Hepatocyte (in vitro differentiated cells): ENCODE data around the gene LDB2. TPM values are rescaled to one million over a fixed set of nuclear protein-coding genes. Genes with fewer than 3 reads are reported as not detected.

ENCODE experiments used
- DNase-seq: peaks from one replicate; pipeline ENCODE4 v3.0.0-alpha.2; 2016; ENCODE audit warnings: low spot score
- H2AFZ ChIP-seq: fragments of 200-600 bp; sonication (generic); 2 replicates; pipeline ENCODE4 v1.6.0; 2016; ENCODE audit warnings: antibody characterized with exemption, mild to moderate bottlenecking
- H3K27ac ChIP-seq: fragments of 200-600 bp; sonication (generic); 2 replicates; pipeline ENCODE4 v1.5.1; 2016; ENCODE audit warnings: mild to moderate bottlenecking
- H3K27me3 ChIP-seq: fragments of 200-600 bp; sonication (generic); 2 replicates; pipeline ENCODE4 v1.6.1; 2016
- H3K36me3 ChIP-seq: fragments of 200-600 bp; sonication (generic); replicated peaks from 2 replicates; pipeline ENCODE4 v1.5.1; 2016; ENCODE audit warnings: low read depth; ENCODE audit not compliant: insufficient read depth
- H3K4me1 ChIP-seq: fragments of 200-600 bp; sonication (generic); 2 replicates; pipeline ENCODE4 v1.5.1; 2016; ENCODE audit warnings: mild to moderate bottlenecking, moderate library complexity; ENCODE audit not compliant: insufficient read depth
- H3K4me2 ChIP-seq: fragments of 200-600 bp; sonication (generic); 2 replicates; pipeline ENCODE4 v1.6.0; 2016
- H3K4me3 ChIP-seq: fragments of 200-600 bp; sonication (generic); 2 replicates; pipeline ENCODE4 v1.5.1; 2016; ENCODE audit warnings: mild to moderate bottlenecking
- H3K79me2 ChIP-seq: fragments of 200-600 bp; sonication (generic); 2 replicates; pipeline ENCODE4 v1.6.0; 2017; ENCODE audit warnings: mild to moderate bottlenecking
- H3K9me2 ChIP-seq: fragments of 200-600 bp; sonication (generic); replicated peaks from 2 replicates; pipeline ENCODE4 v1.6.0; 2017; ENCODE audit warnings: mild to moderate bottlenecking; ENCODE audit not compliant: insufficient read depth
- H3K9me3 ChIP-seq: fragments of 200-600 bp; sonication (generic); 2 replicates; pipeline ENCODE4 v1.5.1; 2016; ENCODE audit warnings: low read depth, mild to moderate bottlenecking
- H4K20me1 ChIP-seq: fragments of 200-600 bp; sonication (generic); 2 replicates; pipeline ENCODE4 v1.6.0; 2016; ENCODE audit warnings: mild to moderate bottlenecking; ENCODE audit not compliant: insufficient read depth, poor library complexity, severe bottlenecking
- CTCF ChIP-seq: fragments of 200-600 bp; sonication (generic); IDR thresholded peaks from 2 replicates; pipeline ENCODE4 v1.5.1; 2016; ENCODE audit warnings: antibody characterized with exemption, mild to moderate bottlenecking; ENCODE audit not compliant: poor library complexity
- EZH2 ChIP-seq: fragments of 200-600 bp; sonication (generic); IDR thresholded peaks from 2 replicates; pipeline ENCODE4 v1.6.1; 2016; ENCODE audit warnings: antibody characterized with exemption, mild to moderate bottlenecking, borderline replicate concordance
- EZH2phosphoT487 ChIP-seq: fragments of 200-600 bp; sonication (generic); IDR thresholded peaks from one replicate; pipeline ENCODE4 v1.6.1; 2018; ENCODE audit warnings: antibody characterized with exemption, mild to moderate bottlenecking, low read depth, moderate library complexity; ENCODE audit not compliant: unreplicated experiment, severe bottlenecking
- WGBS: methylation state at CpG from one replicate; pipeline ENCODE4 v1.1.6; 2016; ENCODE audit warnings: low lambda C conversion rate; ENCODE audit errors: missing lambda C conversion rate; 5-methylcytosine and 5-hydroxymethylcytosine counted together
- polyA plus RNA-seq: library from polyadenylated mRNA; unstranded; fragments of >200 nt; fragmentation: Nextera tagmentation; extraction: Ambion mirVana; gene quantifications from 2 replicates; pipeline ENCODE4 v1.2.1, GENCODE V29; 2016
- total RNA-seq: library from RNA; depleted of rRNA; stranded (reverse); fragments of >200 nt; gene quantifications from 2 replicates; pipeline ENCODE4 v1.2.3, GENCODE V29; 2014

Gene LDB2
- total and polyA plus RNA-seq, 2 experiments from 2014 or later: 8.7 to 20.3 TPM

GRCh38 chr4:16738558-16738957 lies 159.9 kb downstream of the LDB2 start:
- Histone ChIP-seq H3K4me1 (no peaks in the 10 kb centered on the region), H3K9me2 (no peaks in the 10 kb centered on the region), H3K79me2 (no peaks in the 10 kb centered on the region), H4K20me1 (no peaks in the 10 kb centered on the region), H3K9me3 (no peaks in the 10 kb centered on the region), H3K4me2 (no peak overlapping the region), H3K27ac (no peak overlapping the region), H3K4me3 (no peak overlapping the region), H2AFZ (no peak overlapping the region), H3K27me3 (no peaks in the 10 kb centered on the region), H3K36me3 (no peaks in the 10 kb centered on the region)
- WGBS: 94% methylated on average over 1 of the region's 1 CpG
- no peak for DNase-seq
- TF ChIP-seq CTCF (no peak), EZH2 (no peak), EZH2phosphoT487 (no peak)

- Histone ChIP-seq H3K27me3 (no peaks in the 10 kb centered on the region), H2AFZ (no peak overlapping the region), H4K20me1 (no peaks in the 10 kb centered on the region), H3K79me2 (no peaks in the 10 kb centered on the region), H3K9me3 (no peaks in the 10 kb centered on the region), H3K4me3 (no peak overlapping the region), H3K36me3 (no peaks in the 10 kb centered on the region), H3K4me2 (no peak overlapping the region), H3K27ac (no peak overlapping the region), H3K4me1 (no peaks in the 10 kb centered on the region), H3K9me2 (no peaks in the 10 kb centered on the region)
- WGBS: 89% methylated on average over 4 of the region's 4 CpGs
- no peak for DNase-seq
- TF ChIP-seq CTCF (no peak), EZH2 (no peak), EZH2phosphoT487 (no peak)
Observed at GRCh38 chr4:16733509-16733908, 164.9 kb downstream of the LDB2 start.

DNA sequence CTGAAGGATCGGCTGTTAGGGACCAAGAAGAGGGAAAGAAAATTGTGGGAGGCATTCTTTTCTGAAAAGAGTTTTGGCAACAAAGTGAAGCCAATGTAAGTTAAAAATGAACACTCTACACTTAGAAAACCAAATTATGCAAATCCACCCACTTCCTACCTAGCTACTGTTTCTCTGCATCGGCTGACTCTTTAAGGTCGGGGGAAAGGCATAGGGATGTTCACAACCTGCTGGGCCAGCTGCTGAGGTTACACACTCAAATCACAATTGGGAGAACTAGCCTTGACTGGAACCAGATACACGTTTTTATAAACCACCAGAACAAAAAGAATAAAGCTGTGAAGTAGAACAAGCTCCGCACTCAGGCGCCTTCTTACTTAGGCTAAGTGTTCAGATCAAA lies 165.7 kb downstream of the LDB2 start:
- H3K36me3 ChIP-seq: no peaks in the 10 kb centered on the region
- H3K79me2 ChIP-seq: no peaks in the 10 kb centered on the region
- H3K27ac ChIP-seq: no peak overlapping the region
- WGBS: 89% methylated on average over 6 of the region's 6 CpGs
- H3K9me2 ChIP-seq: no peaks in the 10 kb centered on the region
- H3K27me3 ChIP-seq: no peaks in the 10 kb centered on the region
- no peaks in the 10 kb centered on the region for H3K4me1 ChIP-seq
- H3K4me2 ChIP-seq: no peak overlapping the region
- no peaks in the 10 kb centered on the region for H4K20me1 ChIP-seq
- no peak overlapping the region for H2AFZ ChIP-seq
- TF ChIP-seq CTCF: no peak
- TF ChIP-seq EZH2: no peak
- no peak for TF ChIP-seq EZH2phosphoT487
- H3K4me3 ChIP-seq: no peak overlapping the region
- H3K9me3 ChIP-seq: no peaks in the 10 kb centered on the region
- DNase-seq: no peak

DNA sequence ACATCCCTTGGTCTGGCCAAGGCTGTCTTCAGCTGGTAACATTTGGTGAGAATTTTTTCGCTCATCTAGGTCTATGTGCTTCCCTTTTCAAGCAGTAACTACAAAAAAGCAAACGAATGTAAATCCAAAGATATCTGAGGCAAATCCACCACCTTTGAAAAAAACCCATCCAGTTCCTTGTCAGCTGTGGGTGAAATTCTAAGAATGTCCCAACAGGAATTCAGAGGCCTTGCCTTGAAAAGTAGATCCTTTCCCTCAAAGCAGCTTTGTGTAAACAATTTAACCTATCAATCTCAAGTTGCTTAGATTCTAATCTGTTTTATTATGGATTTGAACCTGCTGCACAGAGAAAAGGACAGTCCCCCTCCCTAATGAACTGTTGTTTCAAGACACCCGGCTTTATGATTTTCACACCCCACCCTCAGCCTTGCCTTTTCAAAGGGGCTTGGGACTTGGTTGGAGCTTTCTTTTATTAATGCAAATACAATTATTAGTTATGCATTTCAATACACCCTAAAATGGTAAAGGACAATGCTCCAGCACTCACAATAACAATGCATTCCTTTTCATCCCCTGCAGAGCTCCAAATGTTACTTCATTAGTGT lies 166.6 kb downstream of the LDB2 start:
- DNase-seq: no peak
- Histone ChIP-seq H3K4me3 (no peak overlapping the region), H2AFZ (no peak overlapping the region), H4K20me1 (no peaks in the 10 kb centered on the region), H3K36me3 (no peaks in the 10 kb centered on the region), H3K4me1 (no peaks in the 10 kb centered on the region), H3K79me2 (no peaks in the 10 kb centered on the region), H3K27me3 (no peaks in the 10 kb centered on the region), H3K27ac (no peak overlapping the region), H3K9me2 (no peaks in the 10 kb centered on the region), H3K4me2 (no peak overlapping the region), H3K9me3 (no peaks in the 10 kb centered on the region)
- WGBS: 64% methylated on average over 3 of the region's 3 CpGs
- TF ChIP-seq EZH2 (no peak), EZH2phosphoT487 (no peak), CTCF (no peak)
